GM19455 (cell line): Measurements from ENCODE around the gene CPM.

Experiments
- ATAC-seq: cut with Tn5 transposase; IDR thresholded peaks from one replicate; pipeline ENCODE4 v1.9.1; 2021; ENCODE audit not compliant: unreplicated experiment

Gene CPM

DNA sequence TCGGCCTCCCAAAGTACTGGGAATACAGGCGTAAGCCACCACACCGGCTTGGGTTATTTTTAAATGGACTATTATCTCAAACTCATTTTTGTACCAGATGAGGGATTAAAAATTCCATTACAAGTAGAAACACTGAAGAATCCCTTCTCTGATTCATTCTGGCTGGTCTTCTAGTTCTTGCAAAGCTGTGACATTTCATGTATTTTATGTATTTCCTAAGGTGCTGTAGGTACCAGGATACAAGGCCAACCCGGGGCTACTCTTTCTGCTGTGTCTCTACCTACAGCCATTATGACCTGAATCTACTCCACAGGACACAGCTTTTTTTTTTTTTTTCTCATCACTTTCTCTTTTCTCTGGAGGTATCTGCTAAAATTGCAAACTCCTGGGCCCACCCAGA, 24.9 kb downstream of the CPM start:
- ATAC-seq: no peak

DNA sequence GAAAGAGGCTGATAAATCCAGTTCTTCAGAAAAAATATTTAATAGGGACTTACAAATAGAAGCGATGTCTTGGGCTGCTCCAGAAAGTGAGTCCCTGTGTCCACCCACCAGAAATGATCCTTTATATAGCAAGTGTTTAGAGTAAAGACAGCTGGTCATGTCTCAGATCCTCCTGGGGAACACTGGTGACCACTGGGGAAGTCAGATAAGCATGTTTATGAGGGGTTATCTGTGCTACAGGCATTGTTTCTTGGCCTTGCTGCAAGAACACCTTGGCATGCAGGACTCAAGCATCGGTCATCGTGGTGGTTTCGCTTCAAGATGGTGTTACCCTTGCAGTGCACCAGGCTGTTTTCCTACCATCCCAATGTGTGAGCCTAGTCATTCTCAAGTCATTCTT, 27.2 kb downstream of the CPM start:
- ATAC-seq: no peak

DNA sequence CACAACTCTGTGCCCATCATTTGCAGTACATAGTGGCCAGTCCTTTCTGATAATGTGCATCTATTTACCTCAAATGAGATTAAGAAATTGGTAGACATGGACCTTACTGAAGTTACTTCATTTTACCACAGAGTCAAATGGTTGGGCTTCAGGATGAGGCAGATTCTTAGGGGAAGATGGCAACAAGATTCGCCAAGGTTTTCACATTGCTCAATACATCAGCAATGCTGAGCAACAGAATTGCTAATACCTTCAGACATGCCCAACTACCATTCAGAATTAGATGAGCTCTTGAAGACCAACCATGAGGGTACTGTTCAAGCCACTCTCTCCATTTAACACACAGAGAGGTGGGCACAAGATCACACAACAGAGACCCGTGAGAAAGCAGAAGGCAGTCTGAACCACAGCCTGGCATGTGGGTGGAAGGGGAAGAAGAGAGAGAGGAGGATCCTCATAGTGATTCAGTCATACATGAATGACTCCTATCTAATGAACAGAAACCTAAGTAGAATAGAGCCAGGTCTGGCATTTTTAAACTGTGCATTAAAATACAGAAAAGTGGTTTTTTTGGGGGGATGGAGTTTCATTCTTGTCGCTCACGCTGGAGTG, 28.5 kb downstream of the CPM start:
- ATAC-seq: no peak

GRCh38 chr12:68903511-68903910, 29.5 kb downstream of the CPM start:
- no peak for ATAC-seq

DNA sequence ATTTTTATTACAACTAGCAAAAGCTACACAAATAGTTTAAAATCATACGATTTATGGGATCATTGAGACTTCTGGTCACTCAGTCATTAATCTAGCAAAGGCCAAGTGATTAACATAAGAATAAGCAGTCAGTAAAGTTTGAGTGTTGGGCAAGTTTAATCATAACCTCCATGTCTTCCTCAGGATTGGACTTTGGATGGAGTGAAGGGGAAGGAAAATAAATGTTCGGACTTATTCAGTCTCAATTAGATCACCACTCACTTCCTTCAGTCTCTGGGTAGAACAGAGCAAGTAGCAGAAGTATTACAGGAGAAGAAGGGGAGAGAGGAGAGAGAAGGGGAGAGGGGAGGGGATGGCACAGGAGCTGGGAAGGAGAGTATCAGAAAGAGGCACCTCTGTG, 31.4 kb downstream of the CPM start:
- ATAC-seq: no peak

- ATAC-seq: no peak
Observed at GRCh38 chr12:68901145-68901544, 31.8 kb downstream of the CPM start.

GRCh38 chr12:68900241-68900640, 32.7 kb downstream of the CPM start:
- no peak for ATAC-seq

GRCh38 chr12:68899251-68899771, 33.7 kb downstream of the CPM start:
- ATAC-seq: no peak

DNA sequence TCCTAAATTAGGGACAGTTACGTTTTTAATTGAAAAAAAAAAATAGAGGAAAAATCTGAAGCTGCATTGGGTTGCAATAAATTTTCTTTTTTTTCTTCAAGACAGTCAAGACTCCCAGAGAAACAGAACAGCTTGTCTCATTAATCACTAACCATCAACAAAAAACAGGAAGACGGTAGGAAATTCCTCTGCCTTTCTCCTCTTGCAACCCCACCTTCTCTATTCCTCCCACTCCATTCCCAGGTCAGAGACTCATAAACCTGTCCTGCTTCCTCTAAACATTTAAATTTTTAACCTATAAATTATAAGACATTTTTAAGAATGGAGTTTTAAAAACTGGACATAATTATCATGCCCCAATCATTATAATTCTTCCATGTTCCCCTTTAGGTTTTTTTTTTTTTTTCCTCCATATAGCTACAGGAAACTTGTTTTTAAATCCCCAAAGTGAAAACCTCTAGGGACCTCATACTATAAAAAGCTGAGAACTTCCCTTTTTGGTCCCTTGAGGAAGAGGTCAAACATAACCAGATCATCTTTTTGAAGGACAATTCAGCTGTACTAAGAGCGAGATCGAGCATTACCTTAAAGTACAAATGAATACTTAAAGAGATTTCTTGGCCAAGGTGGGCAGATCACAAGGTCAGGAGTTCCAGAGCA, 36.0 kb downstream of the CPM start:
- no peak for ATAC-seq

DNA sequence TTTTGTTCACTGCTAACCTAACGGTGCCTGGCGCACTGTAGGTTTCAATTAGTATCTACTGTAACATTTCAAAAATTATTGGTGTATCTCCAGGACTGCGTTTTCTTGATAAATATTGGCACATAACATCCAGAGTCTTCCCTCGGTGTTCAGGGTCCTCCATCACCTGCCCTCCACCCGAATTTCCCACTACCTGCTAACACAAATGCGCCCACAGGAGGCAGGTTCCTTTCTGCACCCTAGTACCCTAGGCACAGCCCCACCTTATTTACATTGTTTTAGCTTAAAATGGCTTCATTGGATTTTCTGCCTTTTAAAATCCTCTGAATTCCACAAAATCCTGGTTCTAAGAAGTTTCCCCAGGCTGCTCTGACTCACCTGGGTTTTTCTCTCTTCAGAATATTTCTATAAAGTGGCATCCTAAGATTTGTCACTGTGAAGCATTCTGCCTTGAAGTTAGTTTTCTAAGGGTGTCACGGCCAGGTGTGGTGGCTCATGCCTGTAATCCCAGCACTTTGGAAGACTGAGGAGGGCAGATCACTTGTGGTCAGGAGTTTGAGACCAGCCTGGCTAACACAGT, 38.6 kb downstream of the CPM start:
- no peak for ATAC-seq

- ATAC-seq: no peak
Observed at GRCh38 chr12:68893741-68894140, 39.2 kb downstream of the CPM start.

- no peak for ATAC-seq
Observed at GRCh38 chr12:68893201-68893600, 39.8 kb downstream of the CPM start.

DNA sequence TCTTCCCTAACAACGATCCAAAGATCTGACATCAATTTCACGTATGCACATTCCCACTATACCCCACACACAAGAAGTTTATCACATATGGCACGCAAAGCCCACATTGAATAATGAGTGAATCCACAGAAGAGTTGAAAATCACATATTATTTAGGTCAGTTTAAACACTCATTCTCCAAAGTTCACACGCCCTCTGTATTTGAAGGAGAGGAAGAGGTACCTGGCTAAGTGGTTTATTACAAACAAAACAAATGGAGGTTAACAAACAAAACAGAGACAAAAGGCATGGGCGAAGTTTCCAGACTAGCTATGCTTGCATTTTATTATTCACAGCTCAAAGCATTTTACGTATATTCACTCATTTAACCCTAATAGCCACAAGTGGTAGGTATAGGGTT, 41.8 kb downstream of the CPM start:
- ATAC-seq: no peak

GRCh38 chr12:68890701-68891113, 42.3 kb downstream of the CPM start:
- ATAC-seq: no peak

GRCh38 chr12:68888243-68888642, 44.7 kb downstream of the CPM start:
- no peak for ATAC-seq

GRCh38 chr12:68887641-68888040, 45.3 kb downstream of the CPM start:
- ATAC-seq: no peak

GRCh38 chr12:68886636-68887572, 46.1 kb downstream of the CPM start:
- ATAC-seq: no peak

GRCh38 chr12:68885381-68885780, 47.6 kb downstream of the CPM start:
- ATAC-seq: no peak

- no peak for ATAC-seq
Observed at GRCh38 chr12:68884251-68884650, 48.7 kb downstream of the CPM start.

- ATAC-seq: no peak
Observed at GRCh38 chr12:68883151-68883550, 49.8 kb downstream of the CPM start.

DNA sequence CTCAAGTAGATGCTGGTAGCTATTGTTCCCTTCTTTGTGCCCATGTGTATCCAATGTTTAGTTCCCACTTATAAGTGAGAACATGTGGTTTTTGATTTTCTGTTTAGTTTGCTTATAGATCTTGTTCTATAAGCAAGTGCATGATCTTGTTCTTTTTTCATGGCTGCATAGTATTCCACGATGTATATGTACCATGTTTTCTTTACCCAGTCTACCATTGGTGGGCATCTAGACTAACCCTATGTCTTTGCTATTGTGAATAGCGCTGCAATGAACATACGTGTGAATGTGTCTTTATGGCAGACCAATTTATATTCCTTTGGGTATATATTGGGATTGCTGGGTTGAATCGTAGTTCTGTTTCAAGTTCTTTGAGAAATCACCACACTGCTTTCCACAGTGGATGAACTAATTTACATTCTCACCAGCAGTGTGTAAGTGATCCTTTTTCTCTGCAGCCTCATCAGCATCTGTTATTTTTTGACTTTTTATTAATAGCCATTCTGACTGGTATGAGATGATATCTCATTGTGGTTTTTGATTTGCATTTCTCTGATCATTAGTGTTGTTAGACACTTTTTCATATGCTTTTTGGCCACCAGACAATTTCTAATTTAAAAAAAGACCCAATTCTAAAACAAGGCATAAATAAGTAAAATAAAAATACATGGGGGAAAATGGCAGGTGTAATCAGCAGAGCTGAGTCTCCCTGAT, 50.6 kb downstream of the CPM start:
- no peak for ATAC-seq
